Breast epithelium (tissue), 3 donors: Measurements from ENCODE around the gene TC2N.

Source experiments
- POLR2A ChIP-seq: fragments of 450-650 bp; IDR thresholded peaks from one replicate; pipeline ENCODE4 v1.6.1; 2016; ENCODE audit warnings: antibody characterized with exemption, mild to moderate bottlenecking, moderate library complexity
- POLR2AphosphoS5 ChIP-seq, 3 donors: sonication (generic); formaldehyde crosslinking; IDR thresholded peaks; one replicate each; pipeline ENCODE4 v1.6.1; 2017; ENCODE audit warnings: antibody characterized with exemption in 3 of 3
- TF ChIP-seq, protein P1 (sequence below), 3 donors: fragments of 450-650 bp; IDR thresholded peaks; one replicate each; pipeline ENCODE4 v1.5.1; 2016 to 2017; ENCODE audit warnings: antibody characterized with exemption in 3 of 3, mild to moderate bottlenecking in 3 of 3, moderate library complexity in 3 of 3

DNA sequence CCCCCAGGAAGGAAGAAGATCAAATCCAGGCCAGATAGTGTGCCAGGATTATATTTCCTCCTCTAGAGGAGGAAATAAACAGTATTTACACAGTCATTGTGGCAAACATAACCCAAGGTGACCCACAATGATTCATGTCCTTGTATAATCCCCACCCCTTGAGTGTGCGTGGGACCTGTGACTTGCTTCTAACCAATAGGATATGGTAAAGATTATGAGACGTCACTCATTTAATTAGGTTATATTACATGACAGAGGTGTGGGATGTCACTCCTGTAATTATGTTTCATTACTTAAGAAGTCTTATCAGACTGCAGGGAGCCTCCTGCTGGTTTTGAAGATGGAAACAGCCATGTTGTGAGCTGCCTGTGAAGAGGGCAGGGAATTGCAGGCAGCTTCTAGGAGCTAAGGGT lies 123.3 kb downstream of the TC2N start:
- TF ChIP-seq, protein P1, sequence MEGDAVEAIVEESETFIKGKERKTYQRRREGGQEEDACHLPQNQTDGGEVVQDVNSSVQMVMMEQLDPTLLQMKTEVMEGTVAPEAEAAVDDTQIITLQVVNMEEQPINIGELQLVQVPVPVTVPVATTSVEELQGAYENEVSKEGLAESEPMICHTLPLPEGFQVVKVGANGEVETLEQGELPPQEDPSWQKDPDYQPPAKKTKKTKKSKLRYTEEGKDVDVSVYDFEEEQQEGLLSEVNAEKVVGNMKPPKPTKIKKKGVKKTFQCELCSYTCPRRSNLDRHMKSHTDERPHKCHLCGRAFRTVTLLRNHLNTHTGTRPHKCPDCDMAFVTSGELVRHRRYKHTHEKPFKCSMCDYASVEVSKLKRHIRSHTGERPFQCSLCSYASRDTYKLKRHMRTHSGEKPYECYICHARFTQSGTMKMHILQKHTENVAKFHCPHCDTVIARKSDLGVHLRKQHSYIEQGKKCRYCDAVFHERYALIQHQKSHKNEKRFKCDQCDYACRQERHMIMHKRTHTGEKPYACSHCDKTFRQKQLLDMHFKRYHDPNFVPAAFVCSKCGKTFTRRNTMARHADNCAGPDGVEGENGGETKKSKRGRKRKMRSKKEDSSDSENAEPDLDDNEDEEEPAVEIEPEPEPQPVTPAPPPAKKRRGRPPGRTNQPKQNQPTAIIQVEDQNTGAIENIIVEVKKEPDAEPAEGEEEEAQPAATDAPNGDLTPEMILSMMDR (IDR thresholded peaks at IDR 0.05) = no peak
- TF ChIP-seq POLR2AphosphoS5 (IDR thresholded peaks at IDR 0.05) (no peak), POLR2A (no peak)
